CD14-positive monocyte (primary cell): ENCODE results near the gene FEM1A. TPM values are rescaled to one million over a fixed set of nuclear protein-coding genes. Genes with fewer than 3 reads are reported as not detected.
A peak's percentile ranks its signal among the peaks of the same experiment; 100 is the strongest.

Experiments used
- DNase-seq, 3 donors: peaks; one replicate each; pipeline ENCODE4 v3.0.0-alpha.2; 2011 to 2022
- H2AFZ ChIP-seq: 2 replicates; pipeline ENCODE4 v1.6.0; 2012; ENCODE audit warnings: mild to moderate bottlenecking, low read depth, low read length, inconsistent platforms; ENCODE audit not compliant: insufficient read depth, poor library complexity, severe bottlenecking
- H3K27ac ChIP-seq, 2 donors: 1 replicate in 1 of 2; 2 replicates in 1 of 2; pipeline ENCODE4 v1.5.1; 2012 to 2013; ENCODE audit warnings: low read length in 2 of 2, control low read depth in 1 of 2, inconsistent platforms in 1 of 2, low read depth in 1 of 2, mild to moderate bottlenecking in 1 of 2
- H3K27me3 ChIP-seq, 2 donors: one replicate each; pipeline versions ENCODE4 v1.6.0 to v1.6.1; 2011 to 2013; ENCODE audit warnings: low read length in 2 of 2; ENCODE audit not compliant: control insufficient read depth in 2 of 2, insufficient read depth in 2 of 2
- H3K36me3 ChIP-seq, 2 donors: replicated peaks in 1 of 2; 1 replicate in 1 of 2; 2 replicates in 1 of 2; pipeline versions ENCODE4 v1.5.1 to v1.6.1; 2012 to 2013; ENCODE audit warnings: low read length in 2 of 2, control low read depth in 1 of 2, inconsistent platforms in 1 of 2, mild to moderate bottlenecking in 1 of 2; ENCODE audit not compliant: insufficient read depth in 2 of 2, control insufficient read depth in 1 of 2
- H3K4me1 ChIP-seq, 2 donors: 1 replicate in 1 of 2; 2 replicates in 1 of 2; pipeline versions ENCODE4 v1.5.1 to v1.6.1; 2012 to 2013; ENCODE audit warnings: low read length in 2 of 2, control low read depth in 1 of 2, inconsistent platforms in 1 of 2, mild to moderate bottlenecking in 1 of 2, moderate library complexity in 1 of 2; ENCODE audit not compliant: insufficient read depth in 2 of 2, control insufficient read depth in 1 of 2
- H3K4me2 ChIP-seq: replicated peaks from 2 replicates; pipeline ENCODE3; 2012; ENCODE audit warnings: low read length, moderate library complexity, mild to moderate bottlenecking; ENCODE audit not compliant: poor library complexity, severe bottlenecking; ENCODE audit errors: extremely low read depth
- H3K4me3 ChIP-seq, 3 experiments: fragments of 200-600 bp in 1 of 3; sonication (generic) in 1 of 3; replicated peaks in 1 of 3; 1 replicate in 2 of 3; 2 replicates in 1 of 3; pipeline ENCODE4 v1.5.1; 2011 to 2013; ENCODE audit warnings: low read length in 3 of 3, mild to moderate bottlenecking in 3 of 3, control low read depth in 2 of 3, low read depth in 2 of 3, inconsistent platforms in 1 of 3, moderate library complexity in 1 of 3
- H3K79me2 ChIP-seq: 2 replicates; pipeline ENCODE4 v1.6.0; 2012; ENCODE audit warnings: mild to moderate bottlenecking, control low read depth, inconsistent platforms, low read length, moderate library complexity; ENCODE audit not compliant: insufficient read depth
- H3K9ac ChIP-seq: 2 replicates; pipeline ENCODE4 v1.6.0; 2017; ENCODE audit warnings: low read length, mild to moderate bottlenecking; ENCODE audit not compliant: insufficient read depth, poor library complexity, severe bottlenecking
- H3K9me3 ChIP-seq, 2 donors: replicated peaks in 1 of 2; 1 replicate in 1 of 2; 2 replicates in 1 of 2; pipeline versions ENCODE4 v1.5.1 to v1.6.1; 2012 to 2013; ENCODE audit warnings: low read length in 2 of 2, control low read depth in 1 of 2; ENCODE audit not compliant: control insufficient read depth in 1 of 2, insufficient read depth in 1 of 2
- H4K20me1 ChIP-seq: 2 replicates; pipeline ENCODE4 v1.6.0; 2012; ENCODE audit warnings: mild to moderate bottlenecking, low read length, control low read depth, moderate library complexity; ENCODE audit not compliant: insufficient read depth
- H3K27ac Mint-ChIP-seq, 7 donors: one replicate each; pipeline ENCODE4 v1.8.0; 2020; ENCODE audit warnings: mild to moderate bottlenecking in 7 of 7, mixed read lengths in 7 of 7, moderate library complexity in 6 of 7, inconsistent platforms in 2 of 7
- H3K27me3 Mint-ChIP-seq, 3 donors: one replicate each; pipeline ENCODE4 v1.8.0; 2021 to 2022; ENCODE audit warnings: low read depth in 3 of 3, mild to moderate bottlenecking in 3 of 3, mixed read lengths in 3 of 3, moderate library complexity in 3 of 3, inconsistent platforms in 1 of 3
- H3K36me3 Mint-ChIP-seq, 2 donors: one replicate each; pipeline ENCODE4 v1.8.0; 2020; ENCODE audit warnings: mixed read lengths in 2 of 2, inconsistent platforms in 1 of 2, mild to moderate bottlenecking in 1 of 2
- H3K4me1 Mint-ChIP-seq: one replicate; pipeline ENCODE4 v1.8.0; 2020; ENCODE audit warnings: mild to moderate bottlenecking, mixed read lengths
- H3K4me3 Mint-ChIP-seq, 2 donors: one replicate each; pipeline ENCODE4 v1.8.0; 2020; ENCODE audit warnings: mild to moderate bottlenecking in 2 of 2, mixed read lengths in 2 of 2, moderate library complexity in 1 of 2
- H3K9me3 Mint-ChIP-seq, 7 donors: one replicate each; pipeline ENCODE4 v1.8.0; 2020 to 2022; ENCODE audit warnings: mixed read lengths in 7 of 7, mild to moderate bottlenecking in 6 of 7, moderate library complexity in 6 of 7, inconsistent platforms in 2 of 7
- WGBS: methylation state at CpG from one replicate; pipeline ENCODE4 v1.1.5; 2013; ENCODE audit warnings: missing lambda C conversion rate; ENCODE audit not compliant: insufficient coverage; 5-methylcytosine and 5-hydroxymethylcytosine counted together
- intact Hi-C, 2 donors: fragments of 100-400 bp; cut with micrococcal nuclease; formaldehyde crosslinking; loops; one replicate each; pipeline versions ENCODE4 v1.15.0 to v1.15.1; 2023
- polyA plus RNA-seq, 3 donors: library from polyadenylated mRNA; depleted of rRNA in 1 of 3; unstranded in 2 of 3; stranded (reverse) in 1 of 3; fragments of 300-500 nt in 2 of 3; fragments of >200 nt in 1 of 3; fragmentation: Illumina TruSeq in 2 of 3; gene quantifications; 1 replicate in 2 of 3; 2 replicates in 1 of 3; pipeline ENCODE4 v1.2.3, GENCODE V29; 2012 to 2021
- TF ChIP-seq, protein P1 (sequence below): fragments of 200-600 bp; IDR thresholded peaks from one replicate; pipeline ENCODE4 v1.8.0; 2022; ENCODE audit warnings: antibody characterized with exemption, mild to moderate bottlenecking

FEM1A gene
- polyA plus RNA-seq, 3 donors = 2.1 to 4.2 (median 2.4) TPM

DNA sequence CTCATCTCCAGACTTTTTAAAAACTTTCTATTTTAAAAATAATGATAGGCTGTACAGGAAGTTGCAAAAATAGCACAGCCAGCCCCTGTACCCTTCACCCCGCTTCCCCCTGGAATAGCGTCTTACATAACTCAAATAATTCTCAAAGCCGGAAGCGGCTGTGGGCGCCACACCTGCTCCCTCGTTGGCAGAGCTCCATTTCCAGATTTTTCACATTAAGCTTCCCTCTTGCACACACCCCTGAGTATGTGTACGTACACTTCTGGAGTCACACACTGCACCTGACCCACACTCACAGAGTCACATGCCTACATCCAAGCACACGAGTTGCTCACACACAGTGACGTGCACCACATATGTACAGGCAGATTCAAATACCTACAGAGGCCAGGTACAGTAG is 42.9 kb upstream of the FEM1A start:
- Histone ChIP-seq H3K4me1 (peaks cover 9% of the 10 kb centered on the region in 2 donors), H3K36me3 (no peaks in the 10 kb centered on the region), H3K27me3 (peaks cover 0 to 2% of the 10 kb centered on the region in 2 donors), H3K9me3 (peaks cover 0 to 8% of the 10 kb centered on the region in 2 donors), H3K9ac (no peak overlapping the region), H3K27ac (no peak overlapping the region), H2AFZ (no peak overlapping the region), H3K4me3 (no peak overlapping the region), H3K4me2 (no peak overlapping the region), H3K79me2 (no peaks in the 10 kb centered on the region), H4K20me1 (no peaks in the 10 kb centered on the region)
- 31% methylated on average over 7 of the region's 9 CpGs for WGBS
- intact Hi-C loops = no loop called here
- no peaks in the 10 kb centered on the region for H3K36me3 Mint-ChIP-seq
- TF ChIP-seq, protein P1, sequence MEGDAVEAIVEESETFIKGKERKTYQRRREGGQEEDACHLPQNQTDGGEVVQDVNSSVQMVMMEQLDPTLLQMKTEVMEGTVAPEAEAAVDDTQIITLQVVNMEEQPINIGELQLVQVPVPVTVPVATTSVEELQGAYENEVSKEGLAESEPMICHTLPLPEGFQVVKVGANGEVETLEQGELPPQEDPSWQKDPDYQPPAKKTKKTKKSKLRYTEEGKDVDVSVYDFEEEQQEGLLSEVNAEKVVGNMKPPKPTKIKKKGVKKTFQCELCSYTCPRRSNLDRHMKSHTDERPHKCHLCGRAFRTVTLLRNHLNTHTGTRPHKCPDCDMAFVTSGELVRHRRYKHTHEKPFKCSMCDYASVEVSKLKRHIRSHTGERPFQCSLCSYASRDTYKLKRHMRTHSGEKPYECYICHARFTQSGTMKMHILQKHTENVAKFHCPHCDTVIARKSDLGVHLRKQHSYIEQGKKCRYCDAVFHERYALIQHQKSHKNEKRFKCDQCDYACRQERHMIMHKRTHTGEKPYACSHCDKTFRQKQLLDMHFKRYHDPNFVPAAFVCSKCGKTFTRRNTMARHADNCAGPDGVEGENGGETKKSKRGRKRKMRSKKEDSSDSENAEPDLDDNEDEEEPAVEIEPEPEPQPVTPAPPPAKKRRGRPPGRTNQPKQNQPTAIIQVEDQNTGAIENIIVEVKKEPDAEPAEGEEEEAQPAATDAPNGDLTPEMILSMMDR = no peak
- H3K4me1 Mint-ChIP-seq = peaks cover 16% of the 10 kb centered on the region
- H3K27ac Mint-ChIP-seq = no peak overlapping the region
- H3K27me3 Mint-ChIP-seq = peaks cover 13 to 37% (median 15%) of the 10 kb centered on the region in 3 donors
- no peak for DNase-seq
- peak overlapping the region in 1 of 2 donors; percentile 44 for H3K4me3 Mint-ChIP-seq
- H3K9me3 Mint-ChIP-seq = peaks cover 2 to 10% (median 6%) of the 10 kb centered on the region in 7 donors

DNA sequence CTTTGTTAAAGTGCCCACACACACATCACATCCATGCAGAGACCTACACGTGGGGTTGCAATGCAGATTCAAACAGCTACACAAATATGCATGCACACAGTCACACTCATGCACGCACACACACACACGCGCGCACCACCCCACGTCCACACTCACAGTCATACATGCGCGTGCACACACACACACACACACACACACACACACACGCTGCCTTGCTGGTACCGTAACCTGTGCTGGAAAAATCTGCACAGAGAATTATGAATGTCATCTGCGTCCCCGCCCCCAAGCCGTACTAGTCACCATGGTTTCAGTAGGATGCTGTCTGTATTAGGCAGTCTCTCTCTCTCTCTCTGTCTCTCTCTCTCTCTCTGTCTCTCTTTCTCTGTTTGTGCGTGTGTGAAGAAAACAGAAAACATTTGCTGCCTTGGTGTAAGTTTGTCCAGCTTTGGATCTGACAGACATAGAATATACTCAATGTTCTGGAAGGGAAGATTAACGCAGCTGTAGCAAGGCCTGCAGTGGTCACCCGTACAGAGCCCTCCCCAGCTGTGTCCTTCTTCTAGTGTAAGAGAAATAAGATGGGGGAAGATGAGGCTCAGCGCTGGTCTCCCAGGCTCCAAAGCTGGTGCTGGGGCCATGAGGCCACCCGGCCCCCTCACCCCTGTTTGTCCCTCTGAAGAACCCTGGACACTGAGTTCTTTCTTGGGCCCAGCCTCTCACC is 41.5 kb upstream of the FEM1A start:
- peaks cover 13% of the 10 kb centered on the region for H3K4me1 Mint-ChIP-seq
- no peak overlapping the region for H3K4me3 ChIP-seq
- intact Hi-C loops = no loop called here
- no peak overlapping the region for H3K4me2 ChIP-seq
- TF ChIP-seq, protein P1 = no peak
- H3K79me2 ChIP-seq = no peaks in the 10 kb centered on the region
- no peaks in the 10 kb centered on the region for H3K36me3 Mint-ChIP-seq
- WGBS = 77% methylated on average over 8 of the region's 18 CpGs
- H3K4me3 Mint-ChIP-seq = no peak overlapping the region
- H3K9me3 Mint-ChIP-seq = peaks cover 2 to 9% (median 6%) of the 10 kb centered on the region in 7 donors
- no peaks in the 10 kb centered on the region for H4K20me1 ChIP-seq
- no peak overlapping the region for H2AFZ ChIP-seq
- peaks cover 0 to 2% of the 10 kb centered on the region in 2 donors for H3K27me3 ChIP-seq
- no peak overlapping the region for H3K27ac ChIP-seq
- DNase-seq = no peak
- no peaks in the 10 kb centered on the region for H3K36me3 ChIP-seq
- peaks cover 9% of the 10 kb centered on the region in 2 donors for H3K4me1 ChIP-seq
- no peak overlapping the region for H3K9ac ChIP-seq
- H3K27ac Mint-ChIP-seq = no peak overlapping the region
- peaks cover 9 to 33% (median 15%) of the 10 kb centered on the region in 3 donors for H3K27me3 Mint-ChIP-seq
- H3K9me3 ChIP-seq = peaks cover 0 to 8% of the 10 kb centered on the region in 2 donors
